ENCODE results near the gene AHCYL2. TPM values are rescaled to one million over a fixed set of nuclear protein-coding genes. Genes with fewer than 3 reads are reported as not detected.

Gene AHCYL2
- total RNA-seq, 1 donor from 2014 or later = 14.7 TPM

DNA sequence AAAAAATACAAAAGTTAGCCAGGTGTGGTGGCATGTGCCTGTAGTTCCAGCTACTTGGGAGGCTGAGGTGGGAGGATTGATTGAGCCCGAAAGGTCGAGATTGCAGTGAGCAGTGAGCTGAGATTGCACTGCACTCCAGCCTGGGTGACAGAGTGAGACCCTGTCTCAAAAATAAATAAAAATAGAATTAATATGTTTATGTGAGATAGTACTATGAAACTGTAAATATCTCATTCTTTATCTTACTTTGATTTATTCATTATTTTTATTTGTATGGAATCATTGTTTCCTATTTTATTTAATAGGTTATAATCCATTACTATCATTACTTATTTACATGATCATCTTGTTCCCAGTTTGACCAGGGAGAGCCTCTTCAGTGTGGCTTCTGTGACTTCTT is 168.4 kb downstream of the AHCYL2 start:
- FAIRE-seq (no peak), DNase-seq (ENCODE audit: low read depth) (no peak)
- Mint-ChIP-seq H3K4me3 (ENCODE audit: unreplicated experiment) (no peak overlapping the region), H3K4me1 (ENCODE audit: low read depth, unreplicated experiment) (peaks cover 5% of the 10 kb centered on the region), H3K27ac (ENCODE audit: unreplicated experiment) (no peak overlapping the region), H3K9me3 (ENCODE audit: unreplicated experiment) (no peaks in the 10 kb centered on the region), H3K27me3 (ENCODE audit: low read depth, unreplicated experiment) (no peaks in the 10 kb centered on the region), H3K36me3 (ENCODE audit: low read depth, unreplicated experiment) (no peaks in the 10 kb centered on the region)
- no peak for TF ChIP-seq EZH2 (IDR thresholded peaks at IDR 0.05; ENCODE audit: insufficient read depth, low read length)
- TF ChIP-seq, protein P1, sequence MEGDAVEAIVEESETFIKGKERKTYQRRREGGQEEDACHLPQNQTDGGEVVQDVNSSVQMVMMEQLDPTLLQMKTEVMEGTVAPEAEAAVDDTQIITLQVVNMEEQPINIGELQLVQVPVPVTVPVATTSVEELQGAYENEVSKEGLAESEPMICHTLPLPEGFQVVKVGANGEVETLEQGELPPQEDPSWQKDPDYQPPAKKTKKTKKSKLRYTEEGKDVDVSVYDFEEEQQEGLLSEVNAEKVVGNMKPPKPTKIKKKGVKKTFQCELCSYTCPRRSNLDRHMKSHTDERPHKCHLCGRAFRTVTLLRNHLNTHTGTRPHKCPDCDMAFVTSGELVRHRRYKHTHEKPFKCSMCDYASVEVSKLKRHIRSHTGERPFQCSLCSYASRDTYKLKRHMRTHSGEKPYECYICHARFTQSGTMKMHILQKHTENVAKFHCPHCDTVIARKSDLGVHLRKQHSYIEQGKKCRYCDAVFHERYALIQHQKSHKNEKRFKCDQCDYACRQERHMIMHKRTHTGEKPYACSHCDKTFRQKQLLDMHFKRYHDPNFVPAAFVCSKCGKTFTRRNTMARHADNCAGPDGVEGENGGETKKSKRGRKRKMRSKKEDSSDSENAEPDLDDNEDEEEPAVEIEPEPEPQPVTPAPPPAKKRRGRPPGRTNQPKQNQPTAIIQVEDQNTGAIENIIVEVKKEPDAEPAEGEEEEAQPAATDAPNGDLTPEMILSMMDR (IDR thresholded peaks at IDR 0.05; ENCODE audit: insufficient read depth, low read depth, low read length) = no peak
- H4K20me1 ChIP-seq (ENCODE audit: insufficient read depth, low read length) = no peaks in the 10 kb centered on the region
- H3K4me3 ChIP-seq (ENCODE audit: insufficient read depth, low read depth, low read length) = no peak overlapping the region
- H2AFZ ChIP-seq (ENCODE audit: low read depth, low read length) = no peak overlapping the region
- no peaks in the 10 kb centered on the region for H3K9me3 ChIP-seq (ENCODE audit: insufficient read depth, low read depth, low read length)
- no peaks in the 10 kb centered on the region for H3K4me1 ChIP-seq (ENCODE audit: insufficient read depth, low read length)
- no peaks in the 10 kb centered on the region for H3K27me3 ChIP-seq (ENCODE audit: insufficient read depth, low read length)
- no peaks in the 10 kb centered on the region for H3K36me3 ChIP-seq (ENCODE audit: insufficient read depth, low read length)
- no peak overlapping the region for H3K4me2 ChIP-seq (ENCODE audit: low read length)
- no peak overlapping the region for H3K9ac ChIP-seq (ENCODE audit: low read length)
- H3K79me2 ChIP-seq (ENCODE audit: insufficient read depth, low read length) = no peaks in the 10 kb centered on the region
- no peak overlapping the region for H3K27ac ChIP-seq (ENCODE audit: low read depth, low read length)

DNA sequence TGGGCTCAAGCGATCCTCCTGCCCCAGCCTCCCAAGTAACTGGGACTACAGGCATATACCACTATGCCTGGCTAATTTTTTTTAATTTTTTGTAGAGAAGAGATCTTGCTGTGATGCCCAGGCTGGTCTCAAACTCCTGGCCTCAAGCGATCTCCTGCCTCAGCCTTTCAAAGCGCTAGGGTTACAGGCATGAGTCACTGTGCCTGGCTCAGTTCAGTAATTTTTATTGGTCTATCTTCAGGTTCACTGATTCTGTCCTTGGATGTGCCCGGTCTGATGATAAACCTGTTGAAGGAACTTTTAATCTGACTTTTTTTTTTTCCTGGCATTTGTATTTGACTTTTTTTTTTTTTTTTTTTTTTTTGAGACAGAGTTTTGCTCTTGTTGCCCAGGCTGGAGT is 169.3 kb downstream of the AHCYL2 start:
- H3K36me3 ChIP-seq (ENCODE audit: insufficient read depth, low read length) = no peaks in the 10 kb centered on the region
- H3K27ac ChIP-seq (ENCODE audit: low read depth, low read length) = no peak overlapping the region
- no peak overlapping the region for H3K9ac ChIP-seq (ENCODE audit: low read length)
- Mint-ChIP-seq H3K4me3 (ENCODE audit: unreplicated experiment) (no peak overlapping the region), H3K27ac (ENCODE audit: unreplicated experiment) (no peak overlapping the region), H3K4me1 (ENCODE audit: low read depth, unreplicated experiment) (peaks cover 5% of the 10 kb centered on the region), H3K36me3 (ENCODE audit: low read depth, unreplicated experiment) (no peaks in the 10 kb centered on the region), H3K27me3 (ENCODE audit: low read depth, unreplicated experiment) (no peaks in the 10 kb centered on the region), H3K9me3 (ENCODE audit: unreplicated experiment) (no peaks in the 10 kb centered on the region)
- FAIRE-seq (no peak), DNase-seq (ENCODE audit: low read depth) (no peak)
- H2AFZ ChIP-seq (ENCODE audit: low read depth, low read length) = no peak overlapping the region
- no peaks in the 10 kb centered on the region for H4K20me1 ChIP-seq (ENCODE audit: insufficient read depth, low read length)
- H3K27me3 ChIP-seq (ENCODE audit: insufficient read depth, low read length) = no peaks in the 10 kb centered on the region
- H3K4me2 ChIP-seq (ENCODE audit: low read length) = no peak overlapping the region
- no peaks in the 10 kb centered on the region for H3K4me1 ChIP-seq (ENCODE audit: insufficient read depth, low read length)
- no peak overlapping the region for H3K4me3 ChIP-seq (ENCODE audit: insufficient read depth, low read depth, low read length)
- no peaks in the 10 kb centered on the region for H3K9me3 ChIP-seq (ENCODE audit: insufficient read depth, low read depth, low read length)
- H3K79me2 ChIP-seq (ENCODE audit: insufficient read depth, low read length) = no peaks in the 10 kb centered on the region
- TF ChIP-seq EZH2 (IDR thresholded peaks at IDR 0.05; ENCODE audit: insufficient read depth, low read length) = no peak
- TF ChIP-seq, protein P1 (IDR thresholded peaks at IDR 0.05; ENCODE audit: insufficient read depth, low read depth, low read length) = no peak

DNA sequence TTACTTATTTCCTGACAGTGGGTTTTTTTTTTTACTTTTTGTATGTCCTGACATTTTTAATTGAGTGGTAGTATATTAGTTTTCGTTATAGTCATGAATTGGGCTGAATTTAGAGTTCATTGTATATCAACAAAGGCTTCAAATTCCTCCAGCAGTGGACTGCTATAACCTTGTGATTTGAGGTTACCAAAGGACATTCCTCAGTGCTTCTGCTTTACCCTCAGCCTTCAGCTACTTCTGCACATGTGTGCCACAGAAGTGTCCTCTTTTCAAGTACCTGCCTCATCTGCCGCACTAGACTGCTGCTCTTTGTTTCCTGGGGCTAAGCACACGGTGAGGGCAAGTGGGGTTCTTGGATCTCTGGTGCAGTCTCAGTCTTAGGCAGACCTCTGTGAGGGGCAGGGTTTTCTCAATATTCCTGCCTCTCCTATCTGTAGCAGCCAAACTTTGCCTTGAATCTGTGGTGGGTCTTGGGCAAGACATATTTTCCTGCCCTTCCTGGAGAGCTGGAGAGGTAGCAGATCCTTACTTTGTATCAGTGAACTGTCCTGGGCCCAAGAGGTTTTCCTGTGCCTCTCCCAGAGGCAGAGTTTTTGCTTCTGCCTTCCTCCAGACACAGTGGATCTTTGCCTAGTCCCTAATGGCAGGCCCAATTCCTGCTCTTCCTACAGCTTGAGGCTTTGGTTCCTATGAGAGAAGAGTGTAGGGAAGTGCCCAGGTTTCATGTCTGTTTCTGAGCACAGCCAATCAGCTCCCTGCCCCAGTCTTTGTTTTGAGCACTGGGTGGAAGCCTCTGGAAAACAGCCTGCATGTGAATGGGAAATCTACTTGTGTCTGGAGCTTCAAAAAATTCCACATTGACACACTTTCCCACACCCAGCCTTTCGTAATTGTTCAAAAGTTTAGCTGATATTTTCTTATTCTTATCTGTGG is 170.4 kb downstream of the AHCYL2 start:
- Mint-ChIP-seq H3K9me3 (ENCODE audit: unreplicated experiment) (no peaks in the 10 kb centered on the region), H3K27me3 (ENCODE audit: low read depth, unreplicated experiment) (no peaks in the 10 kb centered on the region), H3K27ac (ENCODE audit: unreplicated experiment) (no peak overlapping the region), H3K4me3 (ENCODE audit: unreplicated experiment) (no peak overlapping the region), H3K4me1 (ENCODE audit: low read depth, unreplicated experiment) (peaks cover 5% of the 10 kb centered on the region), H3K36me3 (ENCODE audit: low read depth, unreplicated experiment) (no peaks in the 10 kb centered on the region)
- Histone ChIP-seq H3K36me3 (ENCODE audit: insufficient read depth, low read length) (no peaks in the 10 kb centered on the region), H4K20me1 (ENCODE audit: insufficient read depth, low read length) (no peaks in the 10 kb centered on the region), H3K4me2 (ENCODE audit: low read length) (no peak overlapping the region), H3K4me3 (ENCODE audit: insufficient read depth, low read depth, low read length) (no peak overlapping the region), H3K4me1 (ENCODE audit: insufficient read depth, low read length) (no peaks in the 10 kb centered on the region), H3K9me3 (ENCODE audit: insufficient read depth, low read depth, low read length) (no peaks in the 10 kb centered on the region), H3K9ac (ENCODE audit: low read length) (no peak overlapping the region), H3K27me3 (ENCODE audit: insufficient read depth, low read length) (no peaks in the 10 kb centered on the region), H2AFZ (ENCODE audit: low read depth, low read length) (no peak overlapping the region), H3K79me2 (ENCODE audit: insufficient read depth, low read length) (no peaks in the 10 kb centered on the region), H3K27ac (ENCODE audit: low read depth, low read length) (no peak overlapping the region)
- no peak for TF ChIP-seq EZH2 (IDR thresholded peaks at IDR 0.05; ENCODE audit: insufficient read depth, low read length)
- TF ChIP-seq, protein P1 (IDR thresholded peaks at IDR 0.05; ENCODE audit: insufficient read depth, low read depth, low read length) = no peak
- no peak for FAIRE-seq
- DNase-seq (ENCODE audit: low read depth) = no peak

Measured in astrocyte (in vitro differentiated cells and primary cell).